HT1080 (cell line): ENCODE data around the gene TRPV5. TPM values are rescaled to one million over a fixed set of nuclear protein-coding genes. Genes with fewer than 3 reads are reported as not detected.
"Not testable (repeated sequence)": the region's sequence is repeated elsewhere in the genome, so short reads cannot be mapped to it uniquely, and the experiment has no call there.

Source experiments
- DNase-seq: peaks from one replicate; pipeline ENCODE4 v3.0.0-alpha.2; 2015; ENCODE audit warnings: low read depth
- polyA plus RNA-seq, 2 experiments: library from polyadenylated mRNA; depleted of rRNA; stranded (reverse); fragments of >200 nt; gene quantifications; 2 replicates each; pipeline ENCODE4 v1.2.3, GENCODE V29; 2015
- total RNA-seq: library from RNA; depleted of rRNA; stranded (reverse); fragments of >200 nt; shearing (Covaris generic); gene quantifications from 2 replicates; pipeline ENCODE4 v1.2.3, GENCODE V29; 2014; rRNA removed

Gene TRPV5
- not detected in 2 replicates for total RNA-seq
- polyA plus RNA-seq (2015; cell fraction: cytosol; rRNA removed), result not detected in 2 replicates
- not detected in 2 replicates for polyA plus RNA-seq (2015; cell fraction: nucleus; rRNA removed)

DNA sequence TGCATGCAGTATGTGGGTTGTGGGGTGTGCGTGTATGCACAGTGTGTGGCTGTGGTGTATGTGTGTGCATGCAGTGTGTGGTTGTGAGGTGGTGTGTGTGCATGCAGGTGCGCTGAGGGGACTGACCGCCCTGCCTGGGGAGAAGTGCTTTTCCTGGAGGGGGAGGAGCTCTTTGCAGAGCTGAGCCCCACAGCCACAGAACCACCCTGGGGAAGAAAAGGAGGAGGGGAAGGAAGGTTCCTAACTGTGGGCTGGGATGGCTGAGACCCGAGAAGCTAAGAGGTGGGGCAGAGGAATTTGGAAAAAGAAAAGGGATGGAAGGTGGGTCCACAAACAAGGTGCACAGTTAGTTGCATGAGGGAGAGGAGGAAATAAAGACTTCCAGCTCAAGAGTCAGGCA lies at the start of gene TRPV5:
TRPV5 (minus strand) TSS at position 123 of the 400 bp plus-strand sequence. CDS start 287 bp downstream, outside the sequence.
- DNase-seq, result no peak

DNA sequence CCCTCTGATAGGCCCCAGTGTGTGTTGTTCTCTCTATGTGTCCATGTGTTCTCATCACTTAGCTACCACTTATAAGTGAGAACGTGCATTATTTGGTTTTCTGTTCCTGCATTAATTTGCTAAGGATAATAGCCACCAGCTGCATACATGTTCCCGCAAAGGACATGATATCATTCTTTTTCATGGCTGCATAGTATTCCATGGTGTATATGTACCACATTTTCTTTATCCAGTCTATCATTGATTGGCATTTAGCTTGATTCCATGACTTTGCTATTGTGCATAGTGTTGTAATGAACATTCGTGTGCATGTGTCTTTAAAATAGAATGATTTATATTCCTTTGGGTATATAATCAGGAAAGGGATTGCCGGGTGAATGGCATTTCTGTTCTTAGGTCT lies 44.9 kb upstream of the TRPV5 start:
- DNase-seq, result not testable (repeated sequence)

DNA sequence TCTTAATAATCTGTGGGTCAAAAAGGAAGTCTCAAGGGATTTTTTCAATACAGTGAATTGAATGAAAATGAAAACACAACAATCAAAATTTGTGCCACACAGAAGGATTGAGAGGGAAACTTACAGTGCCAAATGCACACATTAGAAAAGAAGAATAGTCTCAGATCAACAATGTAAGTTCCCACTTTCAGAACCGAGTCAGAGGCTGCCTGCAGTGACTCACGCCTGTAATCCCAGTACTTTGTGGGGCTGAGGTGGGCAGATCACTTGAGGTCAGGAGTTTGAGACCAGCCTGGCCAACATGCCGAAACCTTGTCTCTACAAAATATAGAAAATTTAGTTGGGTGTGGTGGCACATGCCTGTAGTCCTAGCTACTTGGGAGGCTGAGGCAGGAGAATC lies 41.1 kb upstream of the TRPV5 start:
- no peak for DNase-seq

DNA sequence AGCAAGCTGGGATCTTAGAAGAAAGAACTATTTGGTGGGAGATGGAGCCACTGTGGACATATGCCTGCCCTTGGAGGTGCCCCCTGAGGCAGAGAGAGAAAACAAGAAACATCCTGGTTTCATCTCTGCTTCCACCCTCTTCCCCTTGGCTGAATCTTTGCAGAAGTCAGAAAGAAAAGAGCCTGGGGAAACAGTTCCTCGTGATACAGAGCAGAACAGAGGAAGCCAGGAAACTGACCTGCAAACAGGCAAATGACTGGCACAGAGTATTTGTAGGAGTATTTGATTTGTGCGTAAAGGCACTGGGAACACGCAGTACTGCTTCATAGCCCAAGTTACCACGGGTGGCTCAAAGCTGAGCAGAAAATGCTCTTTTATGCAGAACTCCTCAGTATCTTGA lies 35.6 kb upstream of the TRPV5 start:
- no peak for DNase-seq

DNA sequence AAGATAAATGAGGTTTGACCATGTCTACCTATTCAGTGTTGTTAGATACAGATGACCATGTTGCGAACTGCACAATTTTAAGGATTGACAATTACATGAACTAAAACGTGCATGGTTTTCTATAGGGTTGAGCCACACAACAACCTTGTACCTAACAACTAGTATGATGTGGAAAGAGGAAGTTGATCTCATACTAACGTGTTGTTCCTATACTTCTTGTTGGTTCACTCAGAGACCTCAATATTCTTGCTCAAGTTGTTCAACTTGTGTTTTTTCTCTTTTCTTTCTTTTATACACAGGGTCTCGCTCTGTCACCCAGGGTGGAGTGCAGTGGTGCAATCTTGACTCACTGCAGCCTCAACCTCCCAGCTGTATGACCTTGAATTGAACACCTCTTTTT lies 34.7 kb upstream of the TRPV5 start:
- DNase-seq, result no peak

DNA sequence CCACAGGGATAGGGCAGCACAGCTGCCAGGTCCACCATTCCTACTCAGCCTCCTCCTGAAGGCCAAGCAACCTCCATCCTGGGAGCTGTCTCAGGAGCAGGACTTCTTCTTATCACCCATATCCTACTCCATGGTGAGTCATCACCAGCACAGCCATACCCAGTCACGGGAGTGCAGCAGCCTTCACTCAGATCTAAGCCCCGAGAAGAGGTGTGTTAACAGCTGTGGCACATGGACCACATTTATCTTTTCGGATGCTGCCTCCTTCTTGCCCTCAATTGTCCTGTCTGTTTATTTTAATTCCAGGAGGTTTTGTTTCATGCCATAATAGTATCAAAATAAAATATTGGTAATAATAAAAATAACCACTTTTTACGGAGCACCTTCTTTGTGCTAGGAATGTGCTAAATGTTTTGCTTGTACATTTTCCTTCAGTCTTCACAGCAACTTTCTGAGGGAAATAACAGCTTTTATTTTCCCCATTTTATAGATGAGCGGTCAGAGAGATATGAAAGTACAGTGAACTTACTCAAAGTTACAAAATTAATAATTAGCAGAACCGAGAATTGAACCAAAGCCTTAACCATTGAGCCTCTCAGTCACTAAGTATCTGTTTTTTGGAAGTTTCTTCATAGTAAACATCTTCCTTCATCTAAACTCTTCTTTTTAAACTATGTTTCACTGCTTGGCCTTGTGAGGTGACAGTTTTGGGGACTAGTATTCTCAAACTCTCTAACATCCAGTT lies 31.1 kb upstream of the TRPV5 start:
- peak; percentile 18 for DNase-seq

DNA sequence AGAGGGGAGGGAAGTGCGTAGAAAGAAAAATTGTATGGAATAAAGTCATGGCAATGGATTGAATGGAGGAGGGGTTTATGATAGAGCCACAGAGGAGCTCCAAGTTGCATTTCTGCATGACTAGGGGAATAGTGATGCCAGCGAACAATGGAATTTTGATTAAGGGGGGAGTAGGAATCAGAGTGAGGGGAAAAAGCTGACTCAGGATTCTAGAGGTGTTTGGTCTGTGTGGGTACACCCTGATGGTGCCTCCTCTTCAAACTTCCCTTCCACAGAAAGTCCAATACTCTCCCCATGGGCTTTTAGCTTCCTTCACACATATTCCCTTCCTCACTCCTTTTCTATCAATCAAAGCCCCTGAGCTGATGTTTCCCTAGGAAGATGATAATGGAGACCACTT lies 30.4 kb upstream of the TRPV5 start:
- no peak for DNase-seq

DNA sequence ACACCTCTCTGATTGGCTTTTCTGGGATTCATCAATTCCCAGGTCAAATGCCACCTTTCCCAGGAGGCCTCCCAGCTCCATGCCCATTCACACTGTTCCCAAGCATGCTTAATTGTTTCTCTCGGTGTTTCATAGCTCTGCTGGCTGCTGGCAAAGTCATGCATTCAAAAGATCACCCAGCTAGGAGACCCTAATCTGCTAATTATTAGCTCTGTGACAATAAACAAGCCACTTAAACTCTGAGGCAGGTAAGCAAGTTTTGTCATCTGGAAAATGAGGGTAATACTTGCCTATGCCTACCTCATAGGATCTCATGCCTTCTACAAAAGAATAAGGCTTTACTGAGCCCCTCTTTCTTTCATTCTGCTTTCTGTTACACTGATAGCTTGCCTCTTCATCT lies 29.4 kb upstream of the TRPV5 start:
- no peak for DNase-seq

DNA sequence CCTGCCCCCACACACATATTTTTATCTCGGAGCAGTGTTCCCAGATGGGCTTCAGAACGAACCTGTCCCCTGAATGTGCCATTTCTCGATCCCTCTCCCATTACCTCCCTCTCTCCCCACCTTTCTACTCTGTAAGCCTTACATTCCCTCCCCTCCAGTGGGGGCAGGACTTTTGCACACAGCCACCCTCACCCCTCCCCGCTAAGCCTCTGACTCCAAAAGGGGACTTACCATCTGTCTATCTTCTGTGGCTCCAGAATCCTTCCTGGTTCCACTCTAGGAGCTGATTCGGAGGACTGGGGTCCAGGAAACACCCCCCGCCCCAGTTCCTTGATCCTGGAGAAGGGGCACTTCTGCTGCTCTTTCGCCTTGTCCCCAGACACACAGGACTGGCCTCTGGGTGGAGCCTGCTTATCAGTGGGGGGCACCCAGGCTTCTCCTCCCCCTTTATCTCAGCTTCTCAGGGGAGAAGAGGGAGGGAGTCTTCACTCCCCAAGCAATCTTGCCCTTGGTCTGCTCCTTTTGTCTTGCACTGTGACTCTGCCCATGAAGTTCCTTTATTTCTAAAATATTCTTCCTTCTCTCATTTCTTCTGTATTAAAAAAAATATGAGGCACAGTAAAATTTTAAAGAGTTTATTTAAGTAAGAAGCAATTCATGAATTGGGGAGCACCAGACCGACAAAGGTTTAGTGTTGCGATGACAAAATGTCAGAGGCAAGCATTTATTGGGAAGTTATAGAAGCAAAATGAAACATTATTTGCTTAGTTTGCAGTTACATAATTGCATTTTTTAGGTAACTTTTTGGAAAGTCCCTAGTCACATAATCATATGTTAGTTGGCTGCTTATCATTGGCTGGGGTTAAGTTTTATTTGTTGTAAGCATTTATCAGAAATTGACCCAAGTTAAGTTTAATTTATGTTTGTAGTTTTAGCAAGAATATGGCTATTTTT lies 28.7 kb upstream of the TRPV5 start, which contains the start of gene KEL:
KEL (minus strand) TSS at position 391 of the 954 bp plus-strand sequence; CDS start at position 234, 157 bp downstream.
- no peak for DNase-seq

DNA sequence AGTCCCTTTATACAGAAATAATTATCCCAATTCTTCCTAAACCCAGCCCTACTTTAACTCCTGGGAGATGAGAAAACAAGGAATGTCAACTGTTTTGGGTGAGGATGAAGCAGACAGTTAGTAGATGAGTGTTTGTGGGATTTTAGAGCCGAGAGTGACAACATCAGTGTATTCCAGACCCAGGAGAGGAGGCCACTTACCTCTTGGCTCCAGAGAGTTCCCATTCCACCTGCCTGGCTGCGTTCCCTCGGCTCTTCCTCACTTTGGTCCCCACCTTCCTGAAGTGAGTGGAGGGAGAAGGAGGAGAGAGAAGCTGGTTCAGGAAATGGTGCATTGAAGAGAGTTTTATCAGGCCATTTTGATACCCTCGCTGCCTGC lies 28.0 kb upstream of the TRPV5 start:
- no peak for DNase-seq

DNA sequence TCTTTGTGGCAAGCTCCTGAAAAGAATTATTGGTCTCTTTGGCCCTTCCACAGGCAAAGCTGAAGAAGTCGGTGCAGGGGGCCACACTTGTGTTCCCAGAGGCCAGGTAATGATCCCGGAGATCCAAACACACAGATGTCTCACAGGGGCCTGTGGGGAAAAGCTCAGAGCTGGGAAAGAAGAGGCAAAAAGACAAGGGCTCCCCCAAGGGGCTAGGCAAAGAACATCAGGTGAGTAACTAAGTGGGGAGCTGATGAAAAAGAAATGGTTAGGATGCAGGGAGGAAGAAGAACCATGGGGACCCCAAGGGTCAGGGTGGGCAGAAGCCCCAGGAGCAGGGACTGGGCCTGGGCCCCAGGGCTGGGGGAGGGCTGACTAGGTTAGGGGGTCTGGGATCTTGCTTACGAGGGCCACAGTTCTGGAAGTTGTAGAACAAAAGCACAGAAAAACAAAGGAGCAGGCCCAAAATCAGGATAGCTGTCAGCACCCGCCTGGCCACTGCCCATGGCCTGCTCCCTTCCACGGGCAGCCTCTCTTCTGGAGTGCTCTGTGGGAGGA lies 27.5 kb upstream of the TRPV5 start:
- no peak for DNase-seq

DNA sequence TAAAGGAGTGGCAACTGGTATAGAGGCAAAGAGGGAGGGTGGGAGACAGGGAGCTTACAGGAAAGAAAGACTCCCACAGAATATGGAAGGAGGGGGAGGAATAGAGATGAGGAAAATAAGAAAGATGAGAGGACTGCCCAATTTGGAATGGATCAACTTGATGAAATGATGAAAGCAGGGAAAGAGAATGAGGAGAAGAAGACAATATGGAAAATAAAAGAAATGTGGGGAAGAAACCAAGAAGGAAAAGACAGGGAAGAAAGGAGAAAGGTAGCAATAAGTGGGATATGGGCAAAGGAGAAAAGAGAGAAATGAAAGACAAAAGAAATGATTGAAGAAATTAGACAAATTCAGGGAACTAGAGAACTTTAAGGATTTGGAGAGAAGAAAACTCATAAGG lies 25.7 kb upstream of the TRPV5 start:
- DNase-seq, result no peak

DNA sequence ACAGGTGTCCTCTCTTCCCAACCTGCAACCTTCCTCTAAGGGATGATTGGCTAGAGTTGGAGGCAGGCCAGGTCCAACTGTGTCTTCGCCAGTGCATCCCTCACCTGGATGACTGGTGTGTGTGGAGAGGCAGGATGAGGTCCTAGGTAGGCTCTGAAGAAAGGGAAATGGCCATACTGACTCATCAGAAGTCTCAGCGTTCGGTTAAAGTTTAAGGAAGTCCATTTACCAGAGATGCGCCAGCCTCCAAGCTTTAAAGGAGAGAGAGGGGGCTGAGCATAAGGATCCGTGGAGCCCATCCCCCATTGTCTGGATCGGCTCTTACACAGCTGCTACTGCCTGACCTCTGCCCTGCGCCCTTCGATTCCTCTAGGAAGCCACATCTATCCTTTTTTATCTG lies 24.2 kb upstream of the TRPV5 start:
- DNase-seq, result no peak

DNA sequence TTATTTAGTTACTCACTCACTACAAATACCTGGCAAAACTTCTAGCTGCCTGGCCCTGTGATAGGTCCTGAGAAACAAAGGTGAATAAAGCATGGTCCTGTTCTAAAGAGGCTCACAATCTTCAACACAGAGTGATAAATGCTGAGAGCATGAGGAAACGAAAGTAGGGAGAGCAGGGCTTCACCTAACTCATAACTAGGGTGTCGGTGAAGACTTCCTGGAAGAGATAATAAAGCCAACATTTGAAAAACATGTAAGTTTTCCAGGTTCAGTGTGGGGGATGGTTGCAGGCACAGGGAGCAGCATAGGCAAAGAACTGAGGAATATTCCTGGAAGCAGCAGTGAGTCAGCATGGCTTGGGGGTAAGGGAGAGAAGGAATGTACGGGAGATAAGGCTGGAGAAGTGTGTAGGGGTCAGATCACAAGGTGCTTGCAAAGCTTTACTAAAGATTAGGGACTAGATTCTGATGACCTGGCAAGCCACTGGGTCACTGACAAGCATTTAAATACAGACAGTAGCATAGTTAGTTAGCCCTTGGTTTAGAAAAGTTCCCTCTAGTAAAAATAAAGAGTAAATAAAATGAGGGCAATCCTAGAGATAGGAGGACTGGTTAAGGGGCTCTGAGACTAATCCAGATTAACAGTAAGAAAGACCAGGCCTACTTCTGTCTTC lies 23.5 kb upstream of the TRPV5 start:
- DNase-seq, result peak; percentile 21

DNA sequence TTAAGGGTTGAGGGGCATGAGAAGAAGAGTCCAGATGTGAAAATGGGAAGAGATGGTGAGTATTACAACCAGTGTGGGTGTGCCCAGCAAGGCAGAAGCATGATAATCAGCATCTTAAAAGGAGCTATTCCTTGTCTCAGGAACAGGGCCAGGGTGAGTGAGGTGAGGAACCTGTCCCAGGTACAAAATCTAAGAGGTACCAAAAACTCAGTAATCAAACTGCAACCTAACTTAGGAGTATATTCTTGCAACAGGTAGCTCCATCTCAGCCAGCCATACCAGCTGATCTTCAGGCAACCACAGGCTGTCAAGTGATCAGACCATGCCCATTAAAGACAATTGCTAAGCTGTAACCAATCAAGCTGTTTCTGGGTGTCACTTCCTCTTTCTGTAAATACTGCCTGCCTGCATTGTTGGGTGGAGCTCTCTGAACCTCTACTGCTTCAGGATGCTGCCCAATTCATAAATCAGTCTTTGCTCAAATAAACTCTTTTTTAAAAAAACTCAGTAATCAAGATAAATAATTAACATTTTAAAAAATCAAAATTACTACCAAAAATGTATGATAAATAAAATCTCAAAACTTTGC lies 21.2 kb upstream of the TRPV5 start:
- no peak for DNase-seq

DNA sequence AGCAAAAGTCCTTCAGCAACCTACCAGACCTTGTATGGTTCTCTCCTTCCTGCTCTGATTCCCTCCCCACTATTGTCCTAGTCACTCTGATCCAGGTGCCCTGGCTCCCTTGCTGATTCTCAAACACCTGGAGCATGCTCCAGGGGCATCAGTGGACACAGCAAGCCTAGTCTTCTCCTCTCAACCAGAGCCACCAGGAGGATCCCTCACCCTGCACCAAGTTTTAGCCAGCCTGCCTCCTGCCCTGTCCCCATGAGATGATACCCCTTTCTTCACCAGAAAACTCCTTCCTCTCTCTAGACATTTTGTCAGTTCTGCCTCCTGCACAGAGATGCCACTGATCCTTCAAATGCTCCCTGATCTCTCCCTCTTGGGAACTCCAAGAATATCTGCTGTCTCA lies 16.7 kb upstream of the TRPV5 start:
- DNase-seq, result no peak

DNA sequence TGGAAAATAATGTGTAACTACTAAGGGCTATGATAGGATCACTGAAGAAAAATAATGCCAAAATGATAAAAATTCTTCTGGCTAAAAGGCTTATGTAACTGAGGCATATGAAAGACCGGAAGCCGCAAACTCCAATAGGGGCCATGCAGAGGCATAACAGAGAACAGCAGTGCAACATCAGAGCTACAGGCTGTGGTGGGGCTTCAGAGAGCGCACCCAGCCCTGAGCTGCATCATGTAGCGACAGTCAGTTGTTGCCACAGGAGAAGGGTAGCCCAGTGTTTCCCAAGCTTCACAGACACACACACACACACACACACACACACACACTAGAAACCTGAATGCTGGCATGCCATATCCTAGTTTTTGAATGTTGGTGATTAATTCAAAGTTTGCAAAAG lies 15.1 kb upstream of the TRPV5 start:
- DNase-seq, result no peak

DNA sequence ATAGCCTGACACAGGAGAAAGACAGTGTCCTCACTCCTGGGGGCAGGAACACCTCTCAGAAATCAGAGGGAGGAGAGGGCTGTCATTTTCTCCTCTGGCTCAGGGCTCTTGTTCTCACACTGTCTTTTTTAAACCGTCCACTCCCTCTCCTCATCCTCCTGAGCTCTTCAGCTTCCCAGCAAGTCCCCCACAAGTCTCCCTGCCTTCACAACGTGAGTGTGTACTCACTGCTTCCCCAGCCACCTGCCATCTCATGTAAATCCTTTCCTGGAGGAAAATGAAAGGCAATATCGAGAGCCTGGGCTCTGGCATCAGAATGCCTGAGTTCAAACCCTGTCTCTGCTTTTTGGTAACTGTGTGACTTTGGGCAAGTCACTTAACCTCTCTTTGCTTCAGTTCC lies 11.5 kb upstream of the TRPV5 start:
- no peak for DNase-seq

DNA sequence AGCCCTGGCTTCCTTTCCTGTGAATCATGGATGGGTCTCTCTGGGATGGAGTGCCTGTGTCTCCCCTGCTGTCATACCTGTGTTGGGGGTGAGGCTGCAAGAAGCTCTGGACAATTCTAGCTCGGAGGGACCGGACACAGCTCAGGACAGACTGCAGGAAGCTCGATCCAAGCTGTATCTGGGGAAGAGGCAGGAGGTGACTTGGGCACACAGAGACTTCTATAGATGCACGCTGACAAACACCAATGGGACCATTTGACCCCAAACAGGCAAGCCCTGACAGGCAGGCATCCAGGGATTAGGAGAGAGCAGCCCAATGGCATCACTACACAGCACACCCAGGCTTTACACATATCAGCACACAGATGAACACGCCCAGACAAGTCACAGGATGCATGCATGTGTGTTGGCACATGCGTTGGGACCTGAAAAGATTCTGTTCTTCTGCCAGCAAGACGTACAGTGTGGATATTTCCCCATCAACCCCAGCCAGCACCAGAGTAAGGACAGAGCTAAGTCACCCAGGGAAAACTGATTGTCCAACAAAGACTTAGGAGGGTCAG lies 10.2 kb upstream of the TRPV5 start:
- DNase-seq, result no peak

DNA sequence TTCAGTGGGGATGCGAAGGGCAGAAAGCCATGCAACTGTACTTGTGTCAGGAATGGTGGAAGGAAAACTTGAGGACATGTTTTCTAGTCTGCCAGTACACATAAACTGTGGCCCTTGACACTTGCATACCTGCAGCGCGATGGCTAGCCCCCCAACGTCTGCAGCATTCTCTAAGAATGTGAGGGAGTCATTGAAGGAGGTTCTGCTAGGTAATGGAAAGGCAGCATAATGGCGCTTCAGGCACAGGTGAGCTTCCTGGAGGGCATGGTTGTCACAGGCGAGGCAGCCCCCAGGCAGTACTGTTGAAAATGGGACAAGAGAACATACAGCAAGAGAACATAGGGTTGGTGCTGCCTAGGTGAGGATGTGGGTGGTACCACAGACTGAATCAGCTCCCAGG lies 9.2 kb upstream of the TRPV5 start:
- no peak for DNase-seq

DNA sequence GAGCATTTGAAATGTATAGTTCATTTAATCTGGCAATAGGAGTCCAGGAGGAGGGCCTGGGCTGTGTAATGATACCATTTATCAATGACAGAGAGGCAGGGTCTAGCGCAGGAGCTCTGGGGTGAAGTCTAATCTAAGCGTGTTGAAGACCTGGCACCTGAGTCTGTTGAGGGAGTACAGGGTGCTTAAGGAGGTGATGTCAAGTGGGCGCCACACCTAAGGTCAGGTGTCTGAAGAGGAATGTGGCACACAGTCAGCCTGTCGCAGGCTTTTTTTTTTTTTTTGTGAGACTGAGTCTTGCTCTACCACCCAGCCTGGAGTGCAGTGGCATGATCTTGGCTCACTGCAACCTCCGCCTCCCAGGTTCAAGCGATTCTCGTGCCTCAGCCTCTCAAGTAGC lies 8.0 kb upstream of the TRPV5 start:
- no peak for DNase-seq
